ENCODE results near the gene UTP25. TPM values are rescaled to one million over a fixed set of nuclear protein-coding genes. Genes with fewer than 3 reads are reported as not detected.
A peak's percentile ranks its signal among the peaks of the same experiment; 100 is the strongest.
"Not testable (repeated sequence)": the region's sequence is repeated elsewhere in the genome, so short reads cannot be mapped to it uniquely, and the experiment has no call there.

UTP25 gene
- total RNA-seq, 6 experiments from 2014 or later = 9.0 to 18.5 (median 16.2) TPM

- no peak for TF ChIP-seq CTCF (IDR thresholded peaks at IDR 0.05)
- H3K27ac Mint-ChIP-seq = no peak overlapping the region
- peaks cover 12% of the 10 kb centered on the region for H3K4me1 Mint-ChIP-seq (ENCODE audit: low read depth)
- no peaks in the 10 kb centered on the region for H3K9me3 Mint-ChIP-seq
- H3K4me3 Mint-ChIP-seq = no peak overlapping the region
- H3K36me3 Mint-ChIP-seq (ENCODE audit: low read depth) = no peaks in the 10 kb centered on the region
- no peak for DNase-seq
- H3K27me3 Mint-ChIP-seq (ENCODE audit: insufficient read depth) = peaks cover 7% of the 10 kb centered on the region
These were observed 35.9 kb upstream of the UTP25 start for GRCh38 chr1:209791920-209792319.

- not testable (repeated sequence) for H3K27ac Mint-ChIP-seq; H3K27me3 Mint-ChIP-seq (ENCODE audit: insufficient read depth); H3K36me3 Mint-ChIP-seq (ENCODE audit: low read depth); H3K9me3 Mint-ChIP-seq; H3K4me3 Mint-ChIP-seq; DNase-seq
- peaks cover 21% of the 10 kb centered on the region for H3K4me1 Mint-ChIP-seq (ENCODE audit: low read depth)
These were observed 34.1 kb upstream of the UTP25 start for GRCh38 chr1:209793711-209794110.

GRCh38 chr1:209797978-209798639, 29.7 kb upstream of the UTP25 start:
- H3K27me3 Mint-ChIP-seq (ENCODE audit: insufficient read depth) = peaks cover 3% of the 10 kb centered on the region
- H3K4me1 Mint-ChIP-seq (ENCODE audit: low read depth) = peaks cover 30% of the 10 kb centered on the region
- no peaks in the 10 kb centered on the region for H3K9me3 Mint-ChIP-seq
- TF ChIP-seq CTCF (IDR thresholded peaks at IDR 0.05) = peak; percentile 53
- H3K4me3 Mint-ChIP-seq = no peak overlapping the region
- H3K36me3 Mint-ChIP-seq (ENCODE audit: low read depth) = no peaks in the 10 kb centered on the region
- H3K27ac Mint-ChIP-seq = no peak overlapping the region
- DNase-seq = no peak

- DNase-seq = peak; percentile 20
- Mint-ChIP-seq H3K27me3 (ENCODE audit: insufficient read depth) (peaks cover 4% of the 10 kb centered on the region), H3K27ac (peak overlapping the region; percentile 60; the same call in 1 of the 2 replicates), H3K4me1 (ENCODE audit: low read depth) (peaks cover 38% of the 10 kb centered on the region), H3K9me3 (no peaks in the 10 kb centered on the region), H3K4me3 (no peak overlapping the region), H3K36me3 (ENCODE audit: low read depth) (no peaks in the 10 kb centered on the region)
- no peak for TF ChIP-seq CTCF (IDR thresholded peaks at IDR 0.05)
These were observed 26.6 kb upstream of the UTP25 start for GRCh38 chr1:209800984-209801834.

- Mint-ChIP-seq H3K36me3 (ENCODE audit: low read depth) (no peaks in the 10 kb centered on the region), H3K9me3 (no peaks in the 10 kb centered on the region), H3K4me1 (ENCODE audit: low read depth) (peaks cover 43% of the 10 kb centered on the region), H3K4me3 (no peak overlapping the region), H3K27me3 (ENCODE audit: insufficient read depth) (peaks cover 4% of the 10 kb centered on the region), H3K27ac (peak overlapping the region; percentile 60; the same call in 1 of the 2 replicates)
- no peak for TF ChIP-seq CTCF (IDR thresholded peaks at IDR 0.05)
- no peak for DNase-seq
These were observed 25.5 kb upstream of the UTP25 start for GRCh38 chr1:209802117-209802779.
